Activated CD8-positive, alpha-beta T cell treated with anti-CD3 and anti-CD28 coated beads for 36 hours (primary cell): ENCODE measurements around the gene PRKN. TPM values are rescaled to one million over a fixed set of nuclear protein-coding genes. Genes with fewer than 3 reads are reported as not detected.

ENCODE experiments used
- ATAC-seq: fragments of 200-7000 bp; cut with Tn5 transposase; one replicate; pipeline ENCODE4 v1.10.0; 2021; ENCODE audit warnings: mild to moderate bottlenecking, moderate library complexity
- CTCF ChIA-PET: fragments of 350-600 bp; sonication (Branson Sonifier 250); formaldehyde crosslinking; loops from one replicate; lab custom pipeline; 2021; ENCODE audit warnings: antibody characterized with exemption; lab: Charles Lee
- POLR2A ChIA-PET: fragments of 350-600 bp; sonication (Branson Sonifier 250); formaldehyde crosslinking; loops from one replicate; lab custom pipeline; 2021; ENCODE audit warnings: antibody characterized with exemption; lab: Charles Lee
- DNase-seq: peaks from one replicate; pipeline ENCODE4 v3.0.0-alpha.2; 2020
- H3K27ac Mint-ChIP-seq: one replicate; pipeline ENCODE4 v1.8.0; 2021; ENCODE audit warnings: mild to moderate bottlenecking, mixed read lengths
- H3K27me3 Mint-ChIP-seq: one replicate; pipeline ENCODE4 v1.8.0; 2021; ENCODE audit warnings: mixed read lengths
- H3K36me3 Mint-ChIP-seq: one replicate; pipeline ENCODE4 v1.8.0; 2021; ENCODE audit warnings: low read depth, mixed read lengths
- H3K4me1 Mint-ChIP-seq: one replicate; pipeline ENCODE4 v1.8.0; 2021; ENCODE audit warnings: low read depth, mixed read lengths
- H3K4me3 Mint-ChIP-seq: one replicate; pipeline ENCODE4 v1.8.0; 2021; ENCODE audit warnings: mild to moderate bottlenecking, moderate library complexity, mixed read lengths
- H3K9me3 Mint-ChIP-seq: one replicate; pipeline ENCODE4 v1.8.0; 2021; ENCODE audit warnings: mixed read lengths
- intact Hi-C: fragments of 100-400 bp; cut with micrococcal nuclease; formaldehyde crosslinking; loops from one replicate; pipeline ENCODE4 v1.10.0; 2022
- total RNA-seq, 2 experiments: library from RNA; stranded (reverse); gene quantifications; one replicate each; pipeline ENCODE4 v1.2.3, GENCODE V29; 2021
- TF ChIP-seq, protein P1 (sequence below): fragments of 200-600 bp; IDR thresholded peaks from one replicate; pipeline ENCODE4 v1.8.0; 2022; ENCODE audit warnings: antibody characterized with exemption, mild to moderate bottlenecking

Gene PRKN
- total RNA-seq, 2 experiments from 2014 or later: 1.2 to 1.4 TPM

DNA sequence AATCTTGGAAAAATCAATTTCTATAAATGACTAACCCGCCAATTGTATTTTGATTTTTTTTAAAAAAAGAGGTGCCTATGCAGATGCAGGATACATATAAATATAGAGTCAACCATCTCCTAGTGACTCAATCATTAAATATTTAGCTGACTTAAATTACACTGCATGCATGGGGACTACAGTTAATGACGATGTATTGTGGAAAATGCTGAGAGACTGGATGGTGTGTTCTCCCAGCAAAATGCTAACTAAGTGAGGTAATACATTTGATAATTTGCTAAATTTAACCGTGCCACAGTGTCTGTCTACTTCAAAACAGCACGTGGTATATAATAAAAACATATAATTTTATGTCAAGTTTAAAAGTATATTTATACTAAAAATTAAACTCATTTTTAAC lies 341.6 kb downstream of the PRKN start:
- Mint-ChIP-seq H3K4me3 (no peak overlapping the region), H3K27me3 (no peaks in the 10 kb centered on the region), H3K9me3 (no peaks in the 10 kb centered on the region), H3K27ac (no peak overlapping the region), H3K4me1 (no peaks in the 10 kb centered on the region), H3K36me3 (no peaks in the 10 kb centered on the region)
- TF ChIP-seq, protein P1, sequence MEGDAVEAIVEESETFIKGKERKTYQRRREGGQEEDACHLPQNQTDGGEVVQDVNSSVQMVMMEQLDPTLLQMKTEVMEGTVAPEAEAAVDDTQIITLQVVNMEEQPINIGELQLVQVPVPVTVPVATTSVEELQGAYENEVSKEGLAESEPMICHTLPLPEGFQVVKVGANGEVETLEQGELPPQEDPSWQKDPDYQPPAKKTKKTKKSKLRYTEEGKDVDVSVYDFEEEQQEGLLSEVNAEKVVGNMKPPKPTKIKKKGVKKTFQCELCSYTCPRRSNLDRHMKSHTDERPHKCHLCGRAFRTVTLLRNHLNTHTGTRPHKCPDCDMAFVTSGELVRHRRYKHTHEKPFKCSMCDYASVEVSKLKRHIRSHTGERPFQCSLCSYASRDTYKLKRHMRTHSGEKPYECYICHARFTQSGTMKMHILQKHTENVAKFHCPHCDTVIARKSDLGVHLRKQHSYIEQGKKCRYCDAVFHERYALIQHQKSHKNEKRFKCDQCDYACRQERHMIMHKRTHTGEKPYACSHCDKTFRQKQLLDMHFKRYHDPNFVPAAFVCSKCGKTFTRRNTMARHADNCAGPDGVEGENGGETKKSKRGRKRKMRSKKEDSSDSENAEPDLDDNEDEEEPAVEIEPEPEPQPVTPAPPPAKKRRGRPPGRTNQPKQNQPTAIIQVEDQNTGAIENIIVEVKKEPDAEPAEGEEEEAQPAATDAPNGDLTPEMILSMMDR: no peak
- no peak for DNase-seq
- intact Hi-C loops: no loop called here
- CTCF ChIA-PET: no interaction called here
- ATAC-seq: no peak
- POLR2A ChIA-PET: no interaction called here

DNA sequence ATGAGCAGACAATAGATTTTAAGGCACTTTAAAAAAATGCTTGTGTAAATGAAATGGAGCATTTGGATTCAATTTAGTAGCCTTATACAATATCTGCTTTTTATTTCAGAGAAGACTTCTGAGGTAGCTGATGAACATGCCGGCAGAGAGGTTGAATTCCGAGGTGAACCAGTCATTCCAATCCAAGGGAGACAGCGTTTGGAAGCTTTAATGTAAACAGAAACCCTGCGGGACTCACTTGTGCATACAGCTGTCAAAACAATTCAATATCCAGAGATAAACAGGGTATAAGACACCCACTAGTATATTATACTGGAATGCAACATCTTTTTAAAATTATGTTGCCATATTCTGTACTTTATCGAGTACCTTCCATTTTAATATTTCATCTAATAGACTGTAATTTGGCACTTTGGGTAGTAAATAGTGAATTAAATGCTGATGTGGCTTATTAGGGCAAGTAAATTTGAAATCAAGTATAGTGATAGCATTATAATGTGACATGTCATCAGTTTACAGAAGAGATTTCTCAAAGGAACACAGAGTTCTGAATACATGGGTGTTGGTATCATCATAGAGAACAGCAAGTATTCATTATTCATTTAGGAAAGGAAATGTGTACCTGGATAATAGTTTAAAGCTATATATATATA lies 347.7 kb downstream of the PRKN start:
- Mint-ChIP-seq H3K4me3 (no peak overlapping the region), H3K27ac (no peak overlapping the region), H3K27me3 (no peaks in the 10 kb centered on the region), H3K4me1 (no peaks in the 10 kb centered on the region), H3K36me3 (no peaks in the 10 kb centered on the region), H3K9me3 (no peaks in the 10 kb centered on the region)
- no peak for ATAC-seq
- ChIA-PET POLR2A (no interaction called here), CTCF (no interaction called here)
- no peak for DNase-seq
- TF ChIP-seq, protein P1: no peak
- intact Hi-C loops: no loop called here

DNA sequence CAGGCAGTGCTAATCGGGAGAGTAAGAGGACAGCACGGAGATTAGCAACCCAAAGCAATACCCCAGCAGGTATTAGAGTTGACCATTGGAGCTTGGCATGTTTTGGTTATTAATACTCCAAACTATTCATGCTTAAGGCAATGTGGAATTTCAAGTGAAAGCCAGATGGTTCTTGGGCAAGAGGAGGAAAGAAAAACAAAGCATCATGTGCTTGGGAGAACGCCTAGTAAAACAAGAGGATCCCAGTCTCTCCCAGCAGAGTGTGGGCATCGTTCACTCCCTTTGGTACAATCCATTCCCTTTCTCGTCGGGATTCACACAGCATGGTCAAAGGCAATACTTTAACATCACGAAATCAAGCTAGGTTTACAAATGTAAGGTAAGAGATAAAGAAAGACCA lies 349.8 kb downstream of the PRKN start:
- Mint-ChIP-seq H3K4me3 (no peak overlapping the region), H3K9me3 (no peaks in the 10 kb centered on the region), H3K4me1 (no peaks in the 10 kb centered on the region), H3K36me3 (no peaks in the 10 kb centered on the region), H3K27ac (no peak overlapping the region), H3K27me3 (no peaks in the 10 kb centered on the region)
- CTCF ChIA-PET: no interaction called here
- POLR2A ChIA-PET: no interaction called here
- ATAC-seq (no peak), DNase-seq (no peak)
- TF ChIP-seq, protein P1: no peak
- intact Hi-C loops: no loop called here

DNA sequence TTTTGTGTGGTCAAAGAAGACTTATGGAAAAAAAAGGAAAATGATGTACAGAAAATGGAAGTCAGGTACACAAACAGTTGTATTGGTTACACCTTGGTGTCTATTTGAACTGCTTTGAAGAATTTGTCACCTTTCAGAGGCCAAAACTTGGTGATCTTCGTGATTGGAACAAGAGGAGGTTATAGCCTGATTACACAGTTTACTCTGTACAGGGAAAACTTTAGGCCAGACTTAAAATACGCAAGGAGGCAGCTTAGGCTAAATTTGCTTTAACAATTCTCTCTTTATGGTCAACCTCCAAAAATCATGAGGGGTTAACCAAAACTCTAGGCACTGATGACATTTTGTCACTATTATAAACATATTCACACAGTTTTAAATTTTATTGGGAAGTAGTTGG lies 353.7 kb downstream of the PRKN start:
- TF ChIP-seq, protein P1: no peak
- CTCF ChIA-PET: no interaction called here
- H3K9me3 Mint-ChIP-seq: no peaks in the 10 kb centered on the region
- H3K4me1 Mint-ChIP-seq: no peaks in the 10 kb centered on the region
- no peak overlapping the region for H3K4me3 Mint-ChIP-seq
- ATAC-seq: no peak
- H3K27ac Mint-ChIP-seq: no peak overlapping the region
- no peaks in the 10 kb centered on the region for H3K27me3 Mint-ChIP-seq
- no peaks in the 10 kb centered on the region for H3K36me3 Mint-ChIP-seq
- intact Hi-C loops: no loop called here
- no peak for DNase-seq
- POLR2A ChIA-PET: no interaction called here

DNA sequence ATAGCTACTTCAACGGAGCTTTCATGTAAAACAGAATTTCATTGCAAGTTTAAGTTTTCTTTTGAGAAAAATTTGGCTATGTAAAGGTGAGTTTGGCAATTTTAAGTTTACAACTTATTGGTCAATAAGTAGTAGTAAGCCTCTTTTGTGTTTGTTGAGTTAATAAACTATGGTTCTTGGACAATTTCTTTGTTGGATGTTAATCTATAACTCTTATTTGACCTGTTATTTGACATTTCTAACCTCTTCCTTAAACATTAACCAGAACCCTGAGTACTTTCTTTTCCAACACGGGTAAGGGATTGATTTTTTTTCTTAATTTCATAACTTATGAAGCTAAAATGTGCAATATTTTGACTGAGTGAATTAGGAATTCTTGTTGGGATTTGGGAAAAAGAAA lies 354.4 kb downstream of the PRKN start:
- Mint-ChIP-seq H3K4me3 (no peak overlapping the region), H3K27ac (no peak overlapping the region), H3K36me3 (no peaks in the 10 kb centered on the region), H3K9me3 (no peaks in the 10 kb centered on the region), H3K27me3 (no peaks in the 10 kb centered on the region), H3K4me1 (no peaks in the 10 kb centered on the region)
- ATAC-seq: no peak
- TF ChIP-seq, protein P1: no peak
- ChIA-PET POLR2A (no interaction called here), CTCF (no interaction called here)
- intact Hi-C loops: no loop called here
- DNase-seq: no peak
